Measurements from ENCODE around the gene SNRPD2.
"Not testable (repeated sequence)": the region's sequence is repeated elsewhere in the genome, so short reads cannot be mapped to it uniquely, and the experiment has no call there.

SNRPD2 gene

GRCh38 chr19:45701676-45702075 lies 9.9 kb upstream of the SNRPD2 start:
- TF ChIP-seq CTCF (IDR thresholded peaks at IDR 0.05; ENCODE audit: poor library complexity, severe bottlenecking) = no peak
- DNase-seq (ENCODE audit: low spot score) (no peak), ATAC-seq (ENCODE audit: low read depth) (no peak)
- Histone ChIP-seq H3K27ac (ENCODE audit: poor library complexity, severe bottlenecking) (no peak overlapping the region), H3K27me3 (ENCODE audit: insufficient read depth, poor library complexity, severe bottlenecking) (no peaks in the 10 kb centered on the region), H3K36me3 (ENCODE audit: low read depth) (peaks cover 24% of the 10 kb centered on the region), H3K4me1 (ENCODE audit: insufficient read depth, poor library complexity, severe bottlenecking) (no peaks in the 10 kb centered on the region), H3K9me3 (ENCODE audit: severe bottlenecking) (no peaks in the 10 kb centered on the region), H3K4me3 (ENCODE audit: severe bottlenecking) (no peak overlapping the region)

GRCh38 chr19:45693106-45693788 lies 1.5 kb upstream of the SNRPD2 start:
- peaks cover 36% of the 10 kb centered on the region for H3K36me3 ChIP-seq (ENCODE audit: low read depth)

GRCh38 chr19:45692187-45693105 lies 693 bp upstream of the SNRPD2 start, which contains the start of gene QPCTL:
QPCTL (plus strand) TSS chr19:45692666; CDS start chr19:45692704, 38 bp downstream.
- Histone ChIP-seq H3K4me3 (ENCODE audit: severe bottlenecking) (peak within 1 kb of the TSS; percentile 73), H3K27ac (ENCODE audit: poor library complexity, severe bottlenecking) (peak within 1 kb of the TSS; percentile 67), H3K9me3 (ENCODE audit: severe bottlenecking) (no peaks in the 10 kb centered on the region), H3K4me1 (ENCODE audit: insufficient read depth, poor library complexity, severe bottlenecking) (no peaks in the 10 kb centered on the region), H3K36me3 (ENCODE audit: low read depth) (peaks cover 42% of the 10 kb centered on the region), H3K27me3 (ENCODE audit: insufficient read depth, poor library complexity, severe bottlenecking) (no peaks in the 10 kb centered on the region)
- peak; percentile 95 for ATAC-seq (ENCODE audit: low read depth)
- no peak for TF ChIP-seq CTCF (IDR thresholded peaks at IDR 0.05; ENCODE audit: poor library complexity, severe bottlenecking)
- DNase-seq (ENCODE audit: low spot score) = peak; percentile 100

More at GRCh38 chr19:45693106-45693788, 1.5 kb upstream of the SNRPD2 start:
- peak overlapping the region; percentile 73 for H3K4me3 ChIP-seq (ENCODE audit: severe bottlenecking)
- TF ChIP-seq CTCF (IDR thresholded peaks at IDR 0.05; ENCODE audit: poor library complexity, severe bottlenecking) = peak; percentile 97
- no peaks in the 10 kb centered on the region for H3K9me3 ChIP-seq (ENCODE audit: severe bottlenecking)
- H3K27ac ChIP-seq (ENCODE audit: poor library complexity, severe bottlenecking) = peak overlapping the region; percentile 67
- DNase-seq (ENCODE audit: low spot score) = peak; percentile 76
- no peak for ATAC-seq (ENCODE audit: low read depth)
- no peaks in the 10 kb centered on the region for H3K27me3 ChIP-seq (ENCODE audit: insufficient read depth, poor library complexity, severe bottlenecking)
- no peaks in the 10 kb centered on the region for H3K4me1 ChIP-seq (ENCODE audit: insufficient read depth, poor library complexity, severe bottlenecking)

GRCh38 chr19:45687599-45687998 lies 4.2 kb downstream of the SNRPD2 start:
- Histone ChIP-seq H3K36me3 (ENCODE audit: low read depth) (peaks cover 50% of the 10 kb centered on the region), H3K27me3 (ENCODE audit: insufficient read depth, poor library complexity, severe bottlenecking) (no peaks in the 10 kb centered on the region), H3K9me3 (ENCODE audit: severe bottlenecking) (no peaks in the 10 kb centered on the region), H3K4me1 (ENCODE audit: insufficient read depth, poor library complexity, severe bottlenecking) (no peaks in the 10 kb centered on the region), H3K4me3 (ENCODE audit: severe bottlenecking) (no peak overlapping the region), H3K27ac (ENCODE audit: poor library complexity, severe bottlenecking) (no peak overlapping the region)
- no peak for DNase-seq (ENCODE audit: low spot score)
- no peak for TF ChIP-seq CTCF (IDR thresholded peaks at IDR 0.05; ENCODE audit: poor library complexity, severe bottlenecking)
- ATAC-seq (ENCODE audit: low read depth) = no peak

- DNase-seq (ENCODE audit: low spot score); H3K27me3 ChIP-seq (ENCODE audit: insufficient read depth, poor library complexity, severe bottlenecking): not testable (repeated sequence)
- peaks cover 50% of the 10 kb centered on the region for H3K36me3 ChIP-seq (ENCODE audit: low read depth)
Measured at GRCh38 chr19:45685045-45685444, 6.7 kb downstream of the SNRPD2 start.

More at GRCh38 chr19:45685045-45685444, 6.7 kb downstream of the SNRPD2 start:
- not testable (repeated sequence) for H3K27ac ChIP-seq (ENCODE audit: poor library complexity, severe bottlenecking); H3K4me3 ChIP-seq (ENCODE audit: severe bottlenecking); ATAC-seq (ENCODE audit: low read depth); H3K9me3 ChIP-seq (ENCODE audit: severe bottlenecking); H3K4me1 ChIP-seq (ENCODE audit: insufficient read depth, poor library complexity, severe bottlenecking)

All from RWPE2 (cell line).